Right lobe of liver (tissue), 6 donors: ENCODE measurements around the gene SNED1. TPM values are rescaled to one million over a fixed set of nuclear protein-coding genes. Genes with fewer than 3 reads are reported as not detected.

ENCODE experiments used
- ATAC-seq, 4 donors: fragments of 200-7000 bp; cut with Tn5 transposase; one replicate each; pipeline ENCODE4 v1.9.1; 2020; ENCODE audit warnings: mild to moderate bottlenecking in 4 of 4, moderate library complexity in 4 of 4
- DNase-seq, 3 donors: peaks; one replicate each; pipeline ENCODE4 v3.0.0-alpha.2; 2020
- H3K27ac ChIP-seq, 3 donors: fragments of 200-600 bp; one replicate each; pipeline ENCODE4 v1.8.0; 2022
- H3K27me3 ChIP-seq, 2 donors: fragments of 200-600 bp; one replicate each; pipeline ENCODE4 v1.8.0; 2022
- H3K36me3 ChIP-seq, 4 donors: fragments of 200-600 bp; sonication (generic) in 1 of 4; one replicate each; pipeline versions ENCODE4 v1.5.1 to v1.8.0; 2017 to 2022; ENCODE audit warnings: control low read depth in 1 of 4
- H3K4me1 ChIP-seq, 4 donors: fragments of 200-600 bp; sonication (generic) in 1 of 4; one replicate each; pipeline versions ENCODE4 v1.5.1 to v1.8.0; 2017 to 2022; ENCODE audit warnings: control low read depth in 1 of 4
- H3K4me3 ChIP-seq, 3 donors: fragments of 200-600 bp; one replicate each; pipeline ENCODE4 v1.8.0; 2022
- H3K9me3 ChIP-seq, 4 donors: fragments of 200-600 bp; sonication (generic) in 1 of 4; one replicate each; pipeline versions ENCODE4 v1.5.1 to v1.8.0; 2017 to 2022; ENCODE audit warnings: control low read depth in 1 of 4
- POLR2A ChIP-seq: fragments of 450-650 bp; IDR thresholded peaks from one replicate; pipeline ENCODE4 v1.6.1; 2017; ENCODE audit warnings: antibody characterized with exemption, mild to moderate bottlenecking
- WGBS: methylation state at CpG from one replicate; pipeline ENCODE4 v1.1.6; 2018; ENCODE audit warnings: low coverage, low lambda C conversion rate; ENCODE audit not compliant: insufficient coverage; ENCODE audit errors: missing lambda C conversion rate; 5-methylcytosine and 5-hydroxymethylcytosine counted together
- intact Hi-C, 2 donors: fragments of 100-400 bp; cut with DNase I; formaldehyde crosslinking; loops; one replicate each; pipeline versions ENCODE4 v1.11.2 to v1.14.1; 2022
- total RNA-seq, 6 experiments: library from RNA; depleted of rRNA in 2 of 6; stranded (reverse); fragments of >200 nt in 2 of 6; fragmentation: NEBNext Ultra II Directional in 3 of 6; extraction: Animal tissue kit (Norgen Biotek cat#: 25700) in 3 of 6; gene quantifications; one replicate each; pipeline versions ENCODE4 v1.1.0 to v1.2.4, GENCODE V29; 2016 to 2023
- TF ChIP-seq, protein P1 (sequence below), 4 donors: fragments of 200-600 bp in 3 of 4; fragments of 450-650 bp in 1 of 4; IDR thresholded peaks; one replicate each; pipeline versions ENCODE4 v1.5.1 to v1.8.0; 2016 to 2022; ENCODE audit warnings: antibody characterized with exemption in 4 of 4, mild to moderate bottlenecking in 2 of 4
- donor health status: DM: no; HTN: yes; CAD: no.
- donor health status: DM: no; HTN: no; CAD: no.
- donor health status: DM: no; HTN: no; CAD: no.
- donor health status: DM: no; HTN: yes; CAD: no.
- donor health status: DM: no; HTN: yes; CAD: no.

Gene SNED1
- total RNA-seq, 6 experiments from 2014 or later = 7.4 to 27.8 (median 13.2) TPM

DNA sequence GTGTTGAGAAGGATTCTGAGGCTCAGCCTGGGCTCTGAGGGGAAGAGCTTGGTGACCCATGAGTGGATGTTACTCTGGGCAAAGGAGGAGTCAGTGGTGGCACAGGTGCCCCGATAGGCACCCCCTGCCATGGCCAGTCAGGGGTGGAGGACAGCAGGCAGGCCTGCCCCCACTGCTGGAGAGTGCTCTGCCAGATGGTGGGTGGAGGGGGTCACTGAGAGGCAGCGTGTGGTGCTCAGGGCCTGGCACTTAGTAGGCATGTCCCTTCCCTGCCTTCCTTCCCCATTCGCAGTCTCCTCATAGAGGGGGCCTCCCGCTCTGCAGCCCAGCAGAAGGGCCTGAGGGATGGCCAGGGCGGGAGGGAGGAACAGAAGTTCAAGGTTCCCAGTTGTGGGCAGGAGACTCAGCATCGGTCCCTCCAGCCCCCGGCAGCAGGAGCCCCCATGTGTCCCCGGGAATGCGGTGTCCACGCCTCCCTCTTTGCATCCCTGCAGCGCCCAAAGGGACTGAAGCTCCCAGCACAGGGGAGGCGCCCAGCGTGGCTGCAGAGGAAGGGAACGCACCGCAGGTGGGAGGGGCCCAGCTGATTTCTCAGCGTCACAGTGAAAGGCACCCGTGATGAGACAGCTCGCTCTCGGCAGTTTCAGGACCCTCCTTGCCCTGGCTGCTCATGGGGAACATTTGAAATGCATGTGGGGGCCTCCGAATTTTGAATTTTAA, 5.7 kb upstream of the SNED1 start:
- Histone ChIP-seq H3K9me3 (no peaks in the 10 kb centered on the region), H3K4me1 (peaks cover 1 to 39% (median 20%) of the 10 kb centered on the region in 4 donors), H3K27ac (no peak overlapping the region), H3K36me3 (no peaks in the 10 kb centered on the region), H3K4me3 (no peak overlapping the region), H3K27me3 (no peaks in the 10 kb centered on the region)
- DNase-seq (no peak), ATAC-seq (no peak)
- TF ChIP-seq POLR2A = no peak
- TF ChIP-seq, protein P1, sequence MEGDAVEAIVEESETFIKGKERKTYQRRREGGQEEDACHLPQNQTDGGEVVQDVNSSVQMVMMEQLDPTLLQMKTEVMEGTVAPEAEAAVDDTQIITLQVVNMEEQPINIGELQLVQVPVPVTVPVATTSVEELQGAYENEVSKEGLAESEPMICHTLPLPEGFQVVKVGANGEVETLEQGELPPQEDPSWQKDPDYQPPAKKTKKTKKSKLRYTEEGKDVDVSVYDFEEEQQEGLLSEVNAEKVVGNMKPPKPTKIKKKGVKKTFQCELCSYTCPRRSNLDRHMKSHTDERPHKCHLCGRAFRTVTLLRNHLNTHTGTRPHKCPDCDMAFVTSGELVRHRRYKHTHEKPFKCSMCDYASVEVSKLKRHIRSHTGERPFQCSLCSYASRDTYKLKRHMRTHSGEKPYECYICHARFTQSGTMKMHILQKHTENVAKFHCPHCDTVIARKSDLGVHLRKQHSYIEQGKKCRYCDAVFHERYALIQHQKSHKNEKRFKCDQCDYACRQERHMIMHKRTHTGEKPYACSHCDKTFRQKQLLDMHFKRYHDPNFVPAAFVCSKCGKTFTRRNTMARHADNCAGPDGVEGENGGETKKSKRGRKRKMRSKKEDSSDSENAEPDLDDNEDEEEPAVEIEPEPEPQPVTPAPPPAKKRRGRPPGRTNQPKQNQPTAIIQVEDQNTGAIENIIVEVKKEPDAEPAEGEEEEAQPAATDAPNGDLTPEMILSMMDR (IDR thresholded peaks at IDR 0.05) = no peak
- intact Hi-C loops = loop anchor here in 1 of 2 donors (10.0 kb wide), 2 partner anchors 78 to 138 kb away; no protein-coding TSS in a partner anchor
- WGBS = no CpG with 5 or more reads among the region's 20 CpGs

DNA sequence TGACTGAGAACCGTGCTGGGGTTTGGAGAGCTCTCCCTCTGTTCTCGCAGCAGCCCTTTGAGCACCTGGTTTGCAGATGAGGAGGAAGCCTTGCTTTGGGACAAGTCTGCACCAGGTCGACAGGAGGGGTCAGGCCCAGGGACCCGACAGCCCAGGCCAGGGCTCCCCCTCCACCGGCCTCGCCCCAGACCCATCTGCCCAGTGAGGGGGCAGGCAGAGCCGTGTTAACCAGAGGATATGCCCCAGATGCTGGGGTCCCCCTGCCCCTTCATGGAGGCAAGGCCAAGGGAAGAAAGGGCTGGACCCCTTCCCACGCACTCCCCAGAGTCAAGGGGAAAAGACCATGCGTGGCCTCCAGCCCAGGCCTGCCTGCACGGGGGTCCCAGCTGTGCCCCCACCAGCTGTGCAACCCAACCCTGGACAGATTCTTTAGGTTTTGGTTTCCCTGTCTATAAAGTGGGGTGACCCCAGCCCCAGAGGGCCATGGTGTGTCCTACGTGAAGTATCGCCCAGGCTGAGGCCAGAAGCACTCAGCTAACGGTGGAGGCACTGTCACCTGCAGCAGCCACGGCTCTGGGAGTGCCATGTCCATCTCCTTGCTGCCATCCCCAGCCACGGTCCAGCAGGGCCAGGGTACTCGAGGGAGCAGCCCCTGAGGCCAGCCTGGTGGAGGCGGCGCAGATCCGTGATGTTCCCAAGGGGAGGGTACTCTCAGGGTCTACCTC, 4.8 kb upstream of the SNED1 start:
- WGBS = 87% methylated on average over 3 of the region's 19 CpGs
- DNase-seq (no peak), ATAC-seq (no peak)
- Histone ChIP-seq H3K27me3 (no peaks in the 10 kb centered on the region), H3K36me3 (no peaks in the 10 kb centered on the region), H3K27ac (no peak overlapping the region), H3K4me1 (peaks cover 0 to 36% (median 18%) of the 10 kb centered on the region in 4 donors), H3K9me3 (no peaks in the 10 kb centered on the region), H3K4me3 (no peak overlapping the region)
- TF ChIP-seq, protein P1 (IDR thresholded peaks at IDR 0.05) = no peak
- no peak for TF ChIP-seq POLR2A
- intact Hi-C loops = loop anchor here in 1 of 2 donors (10.0 kb wide), 2 partner anchors 79 to 139 kb away; no protein-coding TSS in a partner anchor

DNA sequence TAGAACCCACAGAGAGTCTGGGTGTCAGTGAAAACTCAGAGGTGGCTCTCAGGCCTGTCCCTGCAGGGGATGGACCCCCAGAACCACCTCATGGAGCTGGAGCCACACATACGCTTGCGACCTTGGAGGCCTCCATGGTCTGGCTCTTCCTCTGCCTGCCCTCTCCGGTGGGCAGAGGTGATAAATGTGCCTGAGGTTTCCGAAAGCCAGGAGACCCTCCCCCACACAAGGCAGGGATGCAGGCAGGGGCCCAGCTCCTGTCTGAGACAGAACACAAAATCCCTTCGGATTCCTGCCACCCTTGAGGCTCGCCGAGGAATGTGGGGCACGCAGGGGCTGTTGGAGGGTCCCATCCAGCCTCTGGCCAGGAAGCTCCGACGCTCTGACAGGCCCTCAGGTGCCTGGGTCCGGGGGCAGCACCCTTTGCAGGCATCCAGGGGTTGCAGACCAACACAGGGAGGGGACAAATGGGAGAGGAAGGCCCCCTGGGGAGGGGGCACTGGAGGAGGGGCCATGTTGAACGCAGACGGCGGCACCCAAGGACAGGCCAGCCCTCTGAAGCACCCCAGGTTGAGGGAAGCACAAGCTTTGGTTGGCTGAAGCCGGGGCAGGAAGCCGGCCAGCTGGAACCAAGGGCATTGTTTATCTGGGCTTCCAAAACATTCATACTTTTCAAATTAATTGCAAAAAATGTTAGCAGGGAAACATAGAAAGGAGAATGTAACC, 4.1 kb upstream of the SNED1 start:
- Histone ChIP-seq H3K4me3 (no peak overlapping the region), H3K27ac (no peak overlapping the region), H3K9me3 (no peaks in the 10 kb centered on the region), H3K27me3 (no peaks in the 10 kb centered on the region), H3K36me3 (no peaks in the 10 kb centered on the region), H3K4me1 (peaks cover 0 to 37% (median 17%) of the 10 kb centered on the region in 4 donors)
- no peak for ATAC-seq
- TF ChIP-seq, protein P1 (IDR thresholded peaks at IDR 0.05) = no peak
- no peak for TF ChIP-seq POLR2A
- 49% methylated on average over 2 of the region's 16 CpGs for WGBS
- DNase-seq = peak in 1 of 3 donors; percentile 48
- intact Hi-C loops = loop anchor here in 1 of 2 donors (10.0 kb wide), 2 partner anchors 80 to 140 kb away; no protein-coding TSS in a partner anchor
